ENCODE data around the gene SCARB1.

DNA sequence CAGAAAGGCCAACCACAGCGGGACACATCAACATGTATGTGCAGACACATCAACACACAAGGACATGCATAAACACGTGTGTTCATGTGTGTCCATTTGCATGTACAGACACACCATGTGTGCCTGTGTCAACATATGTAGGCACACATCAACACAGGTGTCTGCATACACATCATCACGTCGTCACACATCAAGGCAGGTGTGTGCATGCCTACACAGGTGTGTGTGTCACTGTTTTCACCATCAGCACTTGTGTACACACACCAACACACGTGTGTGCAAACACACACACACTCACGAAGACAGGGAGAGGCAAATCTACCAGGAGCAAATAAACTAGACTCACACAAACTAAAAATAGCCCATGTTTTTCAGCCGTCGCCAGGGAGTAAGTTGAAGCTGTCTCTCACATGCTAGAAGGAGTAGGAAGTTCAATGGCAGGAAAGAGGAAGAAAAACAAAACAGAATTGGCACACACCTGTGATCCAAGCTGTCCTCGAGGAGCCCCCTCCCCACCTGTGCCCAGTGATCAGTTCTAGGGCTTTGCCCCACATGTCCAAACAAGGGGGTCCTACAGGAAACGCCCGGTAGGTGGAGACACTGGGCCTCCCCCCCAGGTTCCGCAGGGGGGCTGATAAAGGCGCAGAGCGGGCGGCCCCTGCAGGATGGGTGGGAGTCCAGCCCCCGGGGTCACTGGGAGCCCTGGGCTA is 7.4 kb downstream of the SCARB1 start:
- TF ChIP-seq, protein P1, sequence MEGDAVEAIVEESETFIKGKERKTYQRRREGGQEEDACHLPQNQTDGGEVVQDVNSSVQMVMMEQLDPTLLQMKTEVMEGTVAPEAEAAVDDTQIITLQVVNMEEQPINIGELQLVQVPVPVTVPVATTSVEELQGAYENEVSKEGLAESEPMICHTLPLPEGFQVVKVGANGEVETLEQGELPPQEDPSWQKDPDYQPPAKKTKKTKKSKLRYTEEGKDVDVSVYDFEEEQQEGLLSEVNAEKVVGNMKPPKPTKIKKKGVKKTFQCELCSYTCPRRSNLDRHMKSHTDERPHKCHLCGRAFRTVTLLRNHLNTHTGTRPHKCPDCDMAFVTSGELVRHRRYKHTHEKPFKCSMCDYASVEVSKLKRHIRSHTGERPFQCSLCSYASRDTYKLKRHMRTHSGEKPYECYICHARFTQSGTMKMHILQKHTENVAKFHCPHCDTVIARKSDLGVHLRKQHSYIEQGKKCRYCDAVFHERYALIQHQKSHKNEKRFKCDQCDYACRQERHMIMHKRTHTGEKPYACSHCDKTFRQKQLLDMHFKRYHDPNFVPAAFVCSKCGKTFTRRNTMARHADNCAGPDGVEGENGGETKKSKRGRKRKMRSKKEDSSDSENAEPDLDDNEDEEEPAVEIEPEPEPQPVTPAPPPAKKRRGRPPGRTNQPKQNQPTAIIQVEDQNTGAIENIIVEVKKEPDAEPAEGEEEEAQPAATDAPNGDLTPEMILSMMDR (IDR thresholded peaks at IDR 0.05), result no peak
- no peak for TF ChIP-seq POLR2A (IDR thresholded peaks at IDR 0.05)

Data from lower leg skin (tissue), 3 donors.